ENCODE data around the gene ZNF292. TPM values are rescaled to one million over a fixed set of nuclear protein-coding genes. Genes with fewer than 3 reads are reported as not detected.

Gene ZNF292
- total RNA-seq, 2 donors from 2014 or later = 28.0 to 30.3 TPM

- Histone ChIP-seq H3K27ac (no peak overlapping the region), H3K4me1 (no peaks in the 10 kb centered on the region), H3K27me3 (no peaks in the 10 kb centered on the region), H3K36me3 (replicated peaks in 1 of 2; ENCODE audit: insufficient read depth in 1 of 2, low read depth in 2 of 2) (no peaks in the 10 kb centered on the region), H3K4me3 (no peak overlapping the region), H3K9me3 (no peaks in the 10 kb centered on the region)
- TF ChIP-seq, protein P1, sequence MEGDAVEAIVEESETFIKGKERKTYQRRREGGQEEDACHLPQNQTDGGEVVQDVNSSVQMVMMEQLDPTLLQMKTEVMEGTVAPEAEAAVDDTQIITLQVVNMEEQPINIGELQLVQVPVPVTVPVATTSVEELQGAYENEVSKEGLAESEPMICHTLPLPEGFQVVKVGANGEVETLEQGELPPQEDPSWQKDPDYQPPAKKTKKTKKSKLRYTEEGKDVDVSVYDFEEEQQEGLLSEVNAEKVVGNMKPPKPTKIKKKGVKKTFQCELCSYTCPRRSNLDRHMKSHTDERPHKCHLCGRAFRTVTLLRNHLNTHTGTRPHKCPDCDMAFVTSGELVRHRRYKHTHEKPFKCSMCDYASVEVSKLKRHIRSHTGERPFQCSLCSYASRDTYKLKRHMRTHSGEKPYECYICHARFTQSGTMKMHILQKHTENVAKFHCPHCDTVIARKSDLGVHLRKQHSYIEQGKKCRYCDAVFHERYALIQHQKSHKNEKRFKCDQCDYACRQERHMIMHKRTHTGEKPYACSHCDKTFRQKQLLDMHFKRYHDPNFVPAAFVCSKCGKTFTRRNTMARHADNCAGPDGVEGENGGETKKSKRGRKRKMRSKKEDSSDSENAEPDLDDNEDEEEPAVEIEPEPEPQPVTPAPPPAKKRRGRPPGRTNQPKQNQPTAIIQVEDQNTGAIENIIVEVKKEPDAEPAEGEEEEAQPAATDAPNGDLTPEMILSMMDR (IDR thresholded peaks at IDR 0.05) = no peak
- ATAC-seq (no peak), DNase-seq (no peak)
- 60 to 61% methylated on average over 4 of the region's 4 CpGs for WGBS, 2 donors
- intact Hi-C loops (cut with DNase I) = no loop called here
Measured at GRCh38 chr6:87308970-87309369, 153.6 kb downstream of the ZNF292 start.

DNA sequence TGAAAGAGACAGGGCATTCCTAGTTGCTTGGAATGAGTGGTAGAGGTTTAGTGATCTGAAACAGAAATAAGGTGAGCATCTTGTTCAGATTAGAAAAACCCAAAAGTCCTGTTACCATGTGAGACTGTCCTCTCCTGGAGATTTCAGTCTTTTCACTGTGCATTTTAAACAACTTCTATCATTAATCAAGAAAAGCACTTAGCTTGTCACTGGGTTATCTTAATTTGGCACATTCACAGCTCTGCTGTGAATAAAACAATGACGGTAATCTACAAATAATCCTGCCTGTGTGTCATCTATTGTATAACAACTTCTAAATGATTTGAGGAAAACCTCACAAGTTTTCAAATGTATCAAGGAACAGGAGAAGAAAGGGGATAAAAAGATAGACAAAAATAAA lies 157.5 kb downstream of the ZNF292 start:
- no peak for TF ChIP-seq POLR2A (IDR thresholded peaks at IDR 0.05)
- TF ChIP-seq, protein P1 (IDR thresholded peaks at IDR 0.05) = no peak
- WGBS, 2 donors = 7 to 14% methylated on average over 1 of the region's 1 CpG
- no peaks in the 10 kb centered on the region for H3K9me3 ChIP-seq
- no peak overlapping the region for H3K4me3 ChIP-seq
- H3K27me3 ChIP-seq = no peaks in the 10 kb centered on the region
- no peaks in the 10 kb centered on the region for H3K36me3 ChIP-seq (replicated peaks in 1 of 2; ENCODE audit: insufficient read depth in 1 of 2, low read depth in 2 of 2)
- no peaks in the 10 kb centered on the region for H3K4me1 ChIP-seq
- DNase-seq (no peak), ATAC-seq (no peak)
- intact Hi-C loops (cut with DNase I) = no loop called here
- H3K27ac ChIP-seq = no peak overlapping the region

Other genes with a start within 250 kb of the ZNF292 start
- not detected for gene HTR1E, start 218.0 kb upstream of the ZNF292 start, total RNA-seq
- not detected for gene CGA, start 60.5 kb upstream of the ZNF292 start, total RNA-seq
- gene SMIM8, start 167.0 kb downstream of the ZNF292 start, total RNA-seq = 10 to 100 TPM in 1 of 2 donors, 1 to 10 TPM in 1; 6.7 to 11.2 TPM
- not detected for gene GJB7, start 173.7 kb downstream of the ZNF292 start, total RNA-seq
- 1 to 10 TPM; 2.6 to 4.9 TPM for gene C6orf163, start 189.2 kb downstream of the ZNF292 start, total RNA-seq